ENCODE data around the gene ILF2. TPM values are rescaled to one million over a fixed set of nuclear protein-coding genes. Genes with fewer than 3 reads are reported as not detected.

Gene ILF2
- total RNA-seq, 4 donors from 2014 or later: 80.4 to 118 (median 105) TPM

- no peak for TF ChIP-seq POLR2A (IDR thresholded peaks at IDR 0.05)
- no peak for TF ChIP-seq CTCF (IDR thresholded peaks at IDR 0.05)
- no peak for DNase-seq (ENCODE audit: low spot score in 2 of 2)
- intact Hi-C loops (cut with DNase I; ENCODE audit: low total_unique reads): no loop called here
- no peak overlapping the region for H3K4me3 ChIP-seq (ENCODE audit: low read depth, poor library complexity, severe bottlenecking)
- WGBS, 2 donors: 46% methylated on average over 3 of the region's 3 CpGs
Observed at GRCh38 chr1:153649137-153649862, 21.5 kb downstream of the ILF2 start.

GRCh38 chr1:153648000-153648643, 22.7 kb downstream of the ILF2 start:
- TF ChIP-seq CTCF (IDR thresholded peaks at IDR 0.05): no peak
- no peak for TF ChIP-seq POLR2A (IDR thresholded peaks at IDR 0.05)
- intact Hi-C loops (cut with DNase I; ENCODE audit: low total_unique reads): no loop called here
- DNase-seq (ENCODE audit: low spot score in 2 of 2): no peak
- H3K4me3 ChIP-seq (ENCODE audit: low read depth, poor library complexity, severe bottlenecking): no peak overlapping the region
- WGBS, 2 donors: 75 to 77% methylated on average over 10 of the region's 10 CpGs

DNA sequence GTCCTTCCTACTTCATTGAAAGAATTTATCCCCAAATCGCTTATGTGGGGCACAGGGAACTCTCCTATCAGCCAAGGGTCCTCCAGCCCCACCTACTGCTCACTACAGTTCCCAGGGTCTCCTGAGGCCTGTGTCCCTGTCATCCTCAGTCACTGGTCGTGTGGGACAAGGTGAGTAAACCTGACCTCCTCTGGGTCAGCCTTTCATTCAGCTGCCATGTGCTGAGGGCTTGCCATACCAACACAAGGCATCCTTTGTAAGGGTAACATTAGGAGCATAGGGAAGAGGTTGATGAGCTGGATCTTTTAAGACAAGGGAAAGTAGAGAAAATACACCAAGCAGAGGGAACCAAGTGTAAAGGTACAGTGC, 23.5 kb downstream of the ILF2 start:
- DNase-seq (ENCODE audit: low spot score in 2 of 2): no peak
- intact Hi-C loops (cut with DNase I; ENCODE audit: low total_unique reads): no loop called here
- H3K4me3 ChIP-seq (ENCODE audit: low read depth, poor library complexity, severe bottlenecking): no peak overlapping the region
- TF ChIP-seq CTCF (IDR thresholded peaks at IDR 0.05): no peak
- no peak for TF ChIP-seq POLR2A (IDR thresholded peaks at IDR 0.05)
- 43 to 69% methylated on average over 2 of the region's 2 CpGs for WGBS, 2 donors

DNA sequence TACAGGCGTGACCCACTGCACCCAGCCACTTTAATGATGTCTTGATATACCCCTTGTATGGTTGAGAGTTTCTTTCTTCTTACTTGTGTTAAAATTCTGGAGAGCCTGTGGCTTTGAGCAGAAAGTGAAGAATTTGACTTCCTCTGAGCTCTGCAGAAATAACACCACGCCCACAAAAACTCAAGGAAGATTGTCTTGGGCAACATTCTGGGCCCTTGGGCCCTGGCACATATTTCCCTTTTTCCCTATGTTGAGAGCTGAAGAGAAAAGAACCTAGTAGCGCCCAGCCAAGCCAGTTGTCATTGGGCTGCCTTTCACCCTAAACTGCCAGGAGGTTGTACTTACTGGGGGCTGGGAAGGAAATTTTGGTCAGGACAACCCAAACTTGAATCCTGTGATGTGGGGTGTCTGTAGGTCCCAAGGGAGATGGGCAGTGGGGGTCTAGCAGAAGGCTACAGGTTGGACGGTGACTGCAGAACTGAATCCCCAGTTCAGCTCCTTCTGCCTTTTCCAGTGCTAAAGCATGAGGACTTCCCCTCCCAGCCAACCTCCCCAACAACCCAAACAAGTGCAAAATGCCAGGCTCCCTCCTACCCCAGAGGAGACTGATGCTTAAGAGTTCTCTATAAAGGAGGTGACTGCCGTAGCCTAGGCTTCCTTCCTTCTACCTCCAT, 24.0 kb downstream of the ILF2 start:
- no peak for DNase-seq (ENCODE audit: low spot score in 2 of 2)
- intact Hi-C loops (cut with DNase I; ENCODE audit: low total_unique reads): no loop called here
- no peak overlapping the region for H3K4me3 ChIP-seq (ENCODE audit: low read depth, poor library complexity, severe bottlenecking)
- TF ChIP-seq CTCF (IDR thresholded peaks at IDR 0.05): no peak
- no peak for TF ChIP-seq POLR2A (IDR thresholded peaks at IDR 0.05)
- whole genome bisulfite sequencing, 2 donors: 67 to 74% methylated on average over 5 of the region's 5 CpGs

DNA sequence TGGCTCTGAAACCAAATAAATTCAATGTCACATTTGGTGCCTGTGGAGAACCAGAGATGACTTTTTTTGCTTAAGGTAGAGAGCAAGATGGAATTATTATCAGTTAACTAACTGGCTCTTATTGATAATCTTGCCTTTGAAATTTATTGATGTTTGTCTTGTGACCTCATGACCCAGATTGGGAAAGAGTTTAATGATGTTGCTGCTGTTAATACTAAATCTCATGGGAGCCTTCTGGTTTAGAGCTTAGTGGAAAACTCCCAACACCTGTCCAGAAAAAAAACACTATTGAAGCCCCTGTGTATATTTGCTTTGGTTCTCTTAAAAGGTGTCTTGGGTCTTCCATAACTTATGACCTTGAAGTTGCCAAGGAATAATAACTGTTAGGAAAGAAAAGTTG, 27.0 kb downstream of the ILF2 start:
- intact Hi-C loops (cut with DNase I; ENCODE audit: low total_unique reads): no loop called here
- no peak overlapping the region for H3K4me3 ChIP-seq (ENCODE audit: low read depth, poor library complexity, severe bottlenecking)
- TF ChIP-seq POLR2A (IDR thresholded peaks at IDR 0.05): no peak
- TF ChIP-seq CTCF (IDR thresholded peaks at IDR 0.05): no peak
- no peak for DNase-seq (ENCODE audit: low spot score in 2 of 2)
